GF-D8 (cell line): ENCODE results near the gene BLVRA.
"Not testable (repeated sequence)": the region's sequence is repeated elsewhere in the genome, so short reads cannot be mapped to it uniquely, and the experiment has no call there.

Source experiments
- DNase-seq: peaks from one replicate; lab custom pipeline; 2025; lab: John Stamatoyannopoulos, UW

The BLVRA gene

DNA sequence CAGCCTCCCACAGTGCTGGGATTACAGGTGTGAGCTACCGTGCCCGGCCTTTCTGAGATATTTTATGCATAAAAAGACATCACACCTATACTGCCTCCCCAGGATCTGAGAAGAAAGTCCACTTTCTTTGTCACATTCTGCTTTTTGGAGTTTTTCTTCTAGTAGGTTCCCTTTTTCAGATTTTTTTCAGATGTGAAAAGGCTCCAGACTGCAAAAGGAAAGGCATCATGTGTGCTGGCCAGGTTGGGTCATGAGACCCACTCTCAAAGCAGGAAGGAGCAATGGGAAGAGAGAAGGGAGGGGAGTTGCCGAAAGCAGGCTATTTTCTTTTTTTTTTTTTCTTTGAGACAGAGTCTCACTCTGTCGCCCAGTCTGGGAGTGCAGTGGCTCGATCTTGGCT is 10.8 kb downstream of the BLVRA start:
- DNase-seq = no peak

DNA sequence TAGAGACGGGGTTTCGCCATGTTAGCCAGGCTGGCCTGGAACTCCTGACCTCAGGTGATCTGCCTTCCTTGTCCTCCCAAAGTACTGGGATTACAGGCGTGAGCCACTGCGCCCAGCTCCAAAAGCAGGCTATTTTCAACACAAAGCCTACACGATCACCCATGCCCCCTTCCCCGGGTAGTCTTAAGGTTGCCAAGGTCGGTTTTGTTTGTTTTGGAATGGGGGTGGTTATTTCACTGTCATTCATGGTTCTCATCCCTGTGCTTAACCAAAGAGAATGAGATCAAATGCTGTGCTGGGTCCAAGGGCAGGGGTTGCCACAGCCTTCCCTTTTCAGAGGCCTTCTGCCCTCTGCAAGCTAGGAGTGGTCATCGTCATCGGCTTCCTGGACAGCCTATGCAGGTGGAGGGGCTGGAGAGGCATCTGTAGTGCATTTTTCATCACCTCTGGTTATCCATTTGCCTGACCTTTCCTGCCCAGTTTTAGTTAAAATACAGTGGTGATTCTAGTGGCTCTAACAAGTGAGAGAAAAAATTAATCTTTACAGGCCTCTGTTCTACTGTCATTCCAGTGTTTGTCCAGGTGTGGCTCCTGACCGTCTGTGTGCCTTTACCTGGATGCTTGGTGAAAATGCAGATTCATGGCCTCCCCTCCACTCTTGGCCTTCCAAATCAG is 11.4 kb downstream of the BLVRA start:
- DNase-seq = no peak

DNA sequence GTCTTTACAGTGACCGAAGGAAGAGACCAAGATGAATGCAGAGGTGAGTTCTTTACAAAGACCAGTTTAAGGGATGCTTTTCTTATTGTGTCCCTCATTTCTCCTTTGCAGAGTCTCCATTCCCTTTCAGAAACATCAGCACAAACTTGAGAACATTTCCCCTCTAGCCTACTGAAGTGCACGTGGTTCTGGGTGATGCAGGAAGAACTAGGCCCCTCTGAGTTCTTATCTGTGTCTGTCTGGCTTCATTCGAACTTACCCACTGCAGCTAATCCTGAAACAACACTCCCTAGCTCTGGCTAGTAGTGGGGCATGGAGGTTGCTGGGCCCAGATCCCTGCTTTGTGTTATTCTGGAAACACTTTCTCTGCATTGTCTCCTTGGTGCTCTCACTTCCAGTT is 12.6 kb downstream of the BLVRA start:
- DNase-seq = no peak

- no peak for DNase-seq
Observed at GRCh38 chr7:43771573-43771972, 13.1 kb downstream of the BLVRA start.

- not testable (repeated sequence) for DNase-seq
Observed at GRCh38 chr7:43773268-43773667, 14.8 kb downstream of the BLVRA start.

- not testable (repeated sequence) for DNase-seq
Observed at GRCh38 chr7:43775255-43775654, 16.8 kb downstream of the BLVRA start.

- DNase-seq = not testable (repeated sequence)
Observed at GRCh38 chr7:43778293-43779044, 20.0 kb downstream of the BLVRA start.

GRCh38 chr7:43779045-43779812 is 20.7 kb downstream of the BLVRA start:
- no peak for DNase-seq

DNA sequence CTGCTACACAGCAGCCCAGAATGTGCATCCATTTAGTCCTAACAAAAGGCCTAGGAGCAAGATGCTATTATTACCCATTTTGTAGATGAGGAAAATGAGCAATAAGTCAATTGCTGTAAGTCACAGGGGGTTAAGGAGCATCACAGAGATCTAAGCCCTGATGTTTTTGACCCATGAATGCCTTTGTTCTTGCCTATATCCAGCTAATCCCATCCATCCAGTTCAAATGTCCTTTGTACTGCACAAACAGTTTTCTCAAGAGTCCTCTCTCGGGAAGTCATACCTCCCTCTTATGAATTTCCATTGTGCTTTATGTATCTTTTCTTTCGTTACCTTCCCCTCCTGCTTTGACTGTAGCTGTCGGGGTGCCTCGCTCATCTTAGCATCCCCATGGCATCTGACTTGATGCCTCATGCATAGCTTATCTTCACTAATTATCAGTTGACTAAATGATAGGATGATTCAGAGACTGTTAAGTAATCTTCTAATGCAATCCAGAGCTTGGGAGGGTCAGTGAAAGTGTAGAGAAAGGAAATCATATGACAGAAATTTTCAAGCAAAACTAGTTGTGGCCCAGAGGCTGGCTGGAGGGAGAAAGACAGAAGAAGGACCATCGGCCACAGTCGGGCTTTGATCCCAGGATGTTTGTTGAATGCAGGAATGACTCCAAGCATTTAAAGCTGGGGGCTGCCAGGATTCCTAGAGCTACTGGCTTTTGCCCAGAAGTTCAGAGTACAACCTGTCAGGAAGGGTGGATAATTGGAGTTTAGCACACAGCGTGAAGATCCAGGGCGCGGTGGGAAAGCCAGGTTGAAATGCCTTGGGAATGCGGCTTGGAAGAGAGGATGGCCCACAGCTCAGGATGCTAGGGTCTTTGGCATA is 23.5 kb downstream of the BLVRA start:
- no peak for DNase-seq

DNA sequence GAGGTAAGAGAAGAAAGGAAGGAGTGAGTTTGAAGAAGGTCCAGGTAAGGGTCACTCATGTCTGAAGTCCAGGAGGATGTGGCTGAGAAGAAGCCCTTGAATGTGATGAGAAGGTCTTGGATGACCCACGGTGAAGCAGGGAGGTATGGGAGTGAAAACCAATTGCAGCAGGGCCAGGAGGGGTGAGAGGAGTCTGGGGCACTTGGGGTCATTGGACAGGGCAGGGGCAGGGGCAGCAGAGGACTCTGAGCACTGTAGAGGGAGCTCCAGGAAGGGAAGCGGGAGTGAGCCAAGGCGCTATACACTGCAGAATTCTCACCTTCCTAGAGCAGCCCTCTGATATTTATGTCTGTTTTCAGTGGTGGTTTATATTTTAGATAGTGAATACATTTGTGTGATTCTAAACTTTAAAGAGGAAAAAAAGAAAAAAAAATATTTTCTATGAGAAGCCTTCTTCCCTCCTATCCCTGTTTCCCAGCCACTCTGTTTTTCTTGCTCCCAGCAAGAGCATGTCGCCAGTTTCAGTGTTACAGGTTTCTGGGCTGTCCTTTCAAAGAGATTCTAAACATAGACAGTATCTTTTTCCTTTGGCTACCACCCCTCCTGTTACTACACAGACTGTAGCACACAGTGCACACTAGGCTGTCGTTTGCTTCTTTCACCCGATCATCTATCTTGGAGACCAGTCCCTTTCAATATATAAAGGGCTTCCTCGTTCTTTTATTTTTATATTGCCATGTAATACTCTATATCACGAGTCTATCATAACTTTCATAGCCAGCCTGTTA is 24.5 kb downstream of the BLVRA start:
- DNase-seq = no peak

DNA sequence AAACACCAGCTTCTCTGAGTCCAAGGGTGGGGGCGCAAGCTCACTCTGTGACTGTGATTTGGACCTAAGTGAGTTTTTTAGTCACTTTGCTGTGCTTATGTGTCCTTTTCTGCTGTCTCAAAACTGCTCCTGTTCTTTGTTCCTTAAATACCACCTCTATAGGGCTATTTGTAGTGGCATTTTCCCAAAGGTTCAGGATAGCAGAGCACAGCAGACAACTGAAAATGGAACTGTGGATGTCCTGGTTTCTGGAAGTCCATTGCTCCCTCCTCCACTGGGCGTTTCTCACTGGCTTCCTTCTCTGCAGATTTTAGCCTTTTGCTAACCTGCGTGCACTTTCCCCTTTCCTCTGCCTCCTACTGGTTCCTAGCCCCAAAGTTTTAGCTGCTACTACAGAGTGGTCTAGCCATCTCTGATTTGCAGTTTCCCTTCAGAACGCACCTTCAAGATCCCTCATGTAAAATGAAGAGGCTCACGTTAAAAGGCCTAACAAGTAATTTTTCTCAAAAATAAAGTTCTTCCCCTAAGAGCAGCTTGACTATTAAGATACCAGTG is 25.6 kb downstream of the BLVRA start:
- DNase-seq = no peak

- DNase-seq = not testable (repeated sequence)
Observed at GRCh38 chr7:43784585-43785087, 26.2 kb downstream of the BLVRA start.

- DNase-seq = no peak
Observed at GRCh38 chr7:43785420-43785819, 26.9 kb downstream of the BLVRA start.

GRCh38 chr7:43787771-43788170 is 29.3 kb downstream of the BLVRA start:
- DNase-seq = no peak

GRCh38 chr7:43790006-43790405 is 31.5 kb downstream of the BLVRA start:
- no peak for DNase-seq

DNA sequence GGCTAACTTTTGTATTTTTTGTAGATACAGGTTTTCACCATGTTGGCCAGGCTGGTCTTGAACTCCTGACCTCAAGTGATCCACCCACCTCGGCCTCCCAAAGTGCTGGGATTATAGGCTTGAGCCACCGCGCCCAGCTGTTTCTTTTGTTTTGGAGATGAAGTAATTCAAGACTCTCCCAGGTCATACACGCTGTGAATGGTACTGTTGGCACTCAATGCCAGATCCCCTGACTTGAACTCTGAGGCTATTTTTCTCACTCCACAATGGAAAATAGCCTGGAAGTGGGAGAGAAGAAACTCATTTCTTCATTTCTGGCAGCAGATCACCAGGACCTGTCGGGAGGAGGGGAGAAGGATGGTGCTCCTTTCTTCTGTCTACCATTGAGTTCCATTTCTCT is 32.4 kb downstream of the BLVRA start:
- DNase-seq = no peak

- DNase-seq = peak; percentile 59
Observed at GRCh38 chr7:43791665-43792064, 33.2 kb downstream of the BLVRA start.

- no peak for DNase-seq
Observed at GRCh38 chr7:43792471-43793150, 34.1 kb downstream of the BLVRA start.

DNA sequence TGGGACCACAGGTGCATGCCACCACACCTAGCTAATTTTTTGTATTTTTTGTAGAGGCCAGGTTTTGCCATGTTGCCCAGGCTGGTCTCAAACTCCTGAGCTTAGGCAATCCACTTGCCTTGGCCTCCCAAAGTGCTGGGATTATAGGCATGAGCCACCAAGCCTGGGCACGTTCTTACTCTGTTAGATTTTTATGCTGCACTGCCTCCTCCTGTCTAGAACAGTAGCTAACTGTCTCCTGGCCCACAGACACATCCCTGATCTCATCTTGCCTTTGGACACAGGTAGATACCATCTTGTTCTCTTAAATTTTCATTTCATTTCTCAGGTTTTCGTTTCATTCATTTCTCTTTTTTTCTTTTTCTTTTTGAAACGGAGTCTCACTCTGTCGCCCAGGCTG is 41.1 kb downstream of the BLVRA start:
- no peak for DNase-seq

DNA sequence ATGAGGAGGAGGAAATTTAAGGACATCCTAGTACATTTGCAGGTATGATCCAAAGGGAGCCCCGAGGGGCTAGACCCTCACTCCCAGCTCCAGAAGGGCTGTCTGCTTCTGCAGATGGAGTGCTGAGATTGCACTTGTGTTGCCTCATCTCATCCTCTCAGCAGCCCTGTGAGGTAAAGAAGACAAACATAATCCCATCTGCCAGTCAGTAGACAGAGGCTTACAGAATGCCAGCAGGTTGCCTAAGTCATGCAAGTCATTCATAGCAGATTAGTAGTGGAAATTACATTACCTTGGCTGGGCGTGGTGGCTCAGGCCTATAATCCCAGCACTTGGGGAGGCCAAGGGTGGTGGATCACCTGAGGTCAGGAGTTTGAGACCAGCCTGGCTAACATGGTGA is 45.4 kb downstream of the BLVRA start:
- DNase-seq = no peak
